Mesenchymal stem cell (in vitro differentiated cells and primary cell): ENCODE data around the gene PAGE4.

Source experiments
- DNase-seq: peaks from one replicate; pipeline ENCODE4 v3.0.0-alpha.2; 2013
- H2AFZ ChIP-seq: one replicate; pipeline ENCODE4 v1.6.1; 2013; ENCODE audit warnings: low read depth, mild to moderate bottlenecking, control low read depth, inconsistent platforms, low read length, moderate library complexity
- H2AK5ac ChIP-seq: 2 replicates; pipeline ENCODE4 v1.6.1; 2013; ENCODE audit warnings: low read length, moderate library complexity, mild to moderate bottlenecking, inconsistent platforms; ENCODE audit not compliant: severe bottlenecking
- H2BK120ac ChIP-seq: one replicate; pipeline ENCODE4 v1.6.1; 2013; ENCODE audit warnings: low read depth, mild to moderate bottlenecking, inconsistent platforms, low read length, moderate library complexity
- H2BK12ac ChIP-seq, 2 experiments: one replicate each; pipeline ENCODE4 v1.6.1; 2013; ENCODE audit warnings: inconsistent platforms in 2 of 2, low read length in 2 of 2, mild to moderate bottlenecking in 2 of 2, moderate library complexity in 2 of 2, control low read depth in 1 of 2
- H2BK15ac ChIP-seq: one replicate; pipeline ENCODE4 v1.6.1; 2013; ENCODE audit warnings: mild to moderate bottlenecking, low read depth, inconsistent platforms; ENCODE audit not compliant: poor library complexity, severe bottlenecking
- H2BK5ac ChIP-seq: 2 replicates; pipeline ENCODE4 v1.6.1; 2013; ENCODE audit warnings: low read depth, mild to moderate bottlenecking, low read length, control low read depth, inconsistent platforms; ENCODE audit not compliant: poor library complexity, severe bottlenecking
- H3K14ac ChIP-seq, 2 experiments: one replicate each; pipeline ENCODE4 v1.6.1; 2013; ENCODE audit warnings: inconsistent platforms in 2 of 2, low read length in 2 of 2, control low read depth in 1 of 2, mild to moderate bottlenecking in 1 of 2, moderate library complexity in 1 of 2
- H3K18ac ChIP-seq, 2 experiments: one replicate each; pipeline ENCODE4 v1.6.1; 2013; ENCODE audit warnings: inconsistent platforms in 2 of 2, low read length in 2 of 2, control low read depth in 1 of 2, low read depth in 1 of 2, mild to moderate bottlenecking in 1 of 2
- H3K23ac ChIP-seq, 2 experiments: one replicate each; pipeline ENCODE4 v1.6.1; 2013; ENCODE audit warnings: inconsistent platforms in 2 of 2, low read length in 2 of 2, mild to moderate bottlenecking in 2 of 2, moderate library complexity in 2 of 2, control low read depth in 1 of 2
- H3K27ac ChIP-seq: 2 replicates; pipeline ENCODE4 v1.5.1; 2013; ENCODE audit warnings: mild to moderate bottlenecking, moderate library complexity, low read length, control low read depth, inconsistent platforms; ENCODE audit not compliant: poor library complexity, severe bottlenecking
- H3K27me3 ChIP-seq, 2 experiments: 2 replicates each; pipeline versions ENCODE4 v1.6.1 to v1.7.0; 2013; ENCODE audit warnings: low read length in 2 of 2, mild to moderate bottlenecking in 2 of 2, moderate library complexity in 2 of 2, control low read depth in 1 of 2, inconsistent platforms in 1 of 2; ENCODE audit not compliant: control insufficient read depth in 1 of 2, insufficient read depth in 1 of 2
- H3K36me3 ChIP-seq, 2 experiments: 2 replicates each; pipeline versions ENCODE4 v1.6.1 to v1.7.0; 2013; ENCODE audit warnings: low read length in 2 of 2, control low read depth in 1 of 2, inconsistent platforms in 1 of 2, low read depth in 1 of 2, mild to moderate bottlenecking in 1 of 2; ENCODE audit not compliant: insufficient read depth in 2 of 2, control insufficient read depth in 1 of 2
- H3K4ac ChIP-seq, 2 experiments: one replicate each; pipeline ENCODE4 v1.6.1; 2013; ENCODE audit warnings: inconsistent platforms in 2 of 2, low read length in 2 of 2, mild to moderate bottlenecking in 2 of 2, moderate library complexity in 2 of 2, control low read depth in 1 of 2, low read depth in 1 of 2
- H3K4me1 ChIP-seq: 2 replicates; pipeline ENCODE4 v1.6.1; 2013; ENCODE audit warnings: low read depth, low read length, control low read depth; ENCODE audit not compliant: control insufficient read depth, insufficient read depth
- H3K4me2 ChIP-seq: 2 replicates; pipeline ENCODE4 v1.6.1; 2013; ENCODE audit warnings: low read length, mild to moderate bottlenecking, inconsistent platforms; ENCODE audit not compliant: poor library complexity, severe bottlenecking
- H3K4me3 ChIP-seq, 2 experiments: 2 replicates each; pipeline versions ENCODE4 v1.5.1 to v1.7.0; 2013; ENCODE audit warnings: low read length in 2 of 2, mild to moderate bottlenecking in 2 of 2, control low read depth in 1 of 2, low read depth in 1 of 2; ENCODE audit not compliant: insufficient read depth in 1 of 2
- H3K79me1 ChIP-seq: replicated peaks from 2 replicates; pipeline ENCODE4 v1.6.1; 2013; ENCODE audit warnings: mild to moderate bottlenecking, control low read depth, low read length, inconsistent platforms; ENCODE audit not compliant: poor library complexity, severe bottlenecking
- H3K9ac ChIP-seq: 2 replicates; pipeline ENCODE4 v1.7.0; 2013; ENCODE audit warnings: mild to moderate bottlenecking, low read length, moderate library complexity
- H3K9me3 ChIP-seq: 2 replicates; pipeline ENCODE4 v1.7.0; 2013; ENCODE audit warnings: mild to moderate bottlenecking, low read length; ENCODE audit not compliant: control insufficient read depth
- H4K8ac ChIP-seq: one replicate; pipeline ENCODE4 v1.6.1; 2013; ENCODE audit warnings: inconsistent platforms, mild to moderate bottlenecking, low read length, moderate library complexity
- H4K91ac ChIP-seq: one replicate; pipeline ENCODE4 v1.6.1; 2013; ENCODE audit warnings: mild to moderate bottlenecking, low read length, inconsistent platforms
- WGBS: methylation state at CpG from one replicate; pipeline ENCODE4 v1.1.7; 2013; ENCODE audit warnings: mixed read lengths; 5-methylcytosine and 5-hydroxymethylcytosine counted together

The PAGE4 gene

GRCh38 chrX:49879656-49880277 is 50.7 kb downstream of the PAGE4 start:
- peaks cover 15% of the 10 kb centered on the region for H3K4me1 ChIP-seq
- H2AK5ac ChIP-seq, result no peak overlapping the region
- H2BK5ac ChIP-seq, result peak overlapping the region; percentile 66
- peak overlapping the region; percentile 77 for H4K8ac ChIP-seq
- peak overlapping the region in 1 of 2 experiments; percentile 41 for H3K4ac ChIP-seq
- no peak overlapping the region for H3K23ac ChIP-seq
- H3K27me3 ChIP-seq, result peaks cover 0 to 4% of the 10 kb centered on the region in 2 experiments
- H3K4me3 ChIP-seq, result peak overlapping the region; percentile 70 to 77
- peak; percentile 4 for DNase-seq
- no peaks in the 10 kb centered on the region for H3K9me3 ChIP-seq
- H3K79me1 ChIP-seq, result peaks cover 13% of the 10 kb centered on the region
- H3K9ac ChIP-seq, result peak overlapping the region; percentile 79
- peak overlapping the region; percentile 63 for H3K4me2 ChIP-seq
- peak overlapping the region; percentile 61 for H2BK120ac ChIP-seq
- 8% methylated on average over 19 of the region's 55 CpGs for WGBS
- H4K91ac ChIP-seq, result no peak overlapping the region
- H2AFZ ChIP-seq, result peak overlapping the region; percentile 23
- no peak overlapping the region for H3K27ac ChIP-seq
- H2BK15ac ChIP-seq, result peak overlapping the region; percentile 69
- H3K14ac ChIP-seq, result no peak overlapping the region
- peak overlapping the region; percentile 73 to 79 for H3K18ac ChIP-seq
- no peak overlapping the region for H2BK12ac ChIP-seq
- H3K36me3 ChIP-seq, result peaks cover 6 to 8% of the 10 kb centered on the region in 2 experiments

DNA sequence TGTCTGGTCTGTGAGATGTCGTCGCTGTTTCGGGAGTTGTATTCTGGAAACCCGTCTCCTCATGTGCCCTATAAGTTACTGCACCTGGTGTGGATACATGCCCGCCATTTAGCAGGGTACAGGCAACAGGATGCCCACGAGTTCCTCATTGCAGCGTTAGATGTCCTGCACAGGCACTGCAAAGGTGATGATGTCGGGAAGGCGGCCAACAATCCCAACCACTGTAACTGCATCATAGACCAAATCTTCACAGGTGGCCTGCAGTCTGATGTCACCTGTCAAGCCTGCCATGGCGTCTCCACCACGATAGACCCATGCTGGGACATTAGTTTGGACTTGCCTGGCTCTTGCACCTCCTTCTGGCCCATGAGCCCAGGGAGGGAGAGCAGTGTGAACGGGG is 51.6 kb downstream of the PAGE4 start:
- no peak overlapping the region for H2AK5ac ChIP-seq
- no peak overlapping the region for H3K4me3 ChIP-seq
- no peak for DNase-seq

More for the DNA sequence above, 51.6 kb downstream of the PAGE4 start:
- Histone ChIP-seq H2BK5ac (no peak overlapping the region), H3K4me2 (no peak overlapping the region), H3K4me1 (peaks cover 15% of the 10 kb centered on the region), H3K4ac (no peak overlapping the region), H3K27me3 (peaks cover 0 to 5% of the 10 kb centered on the region in 2 experiments), H3K14ac (peak overlapping the region in 1 of 2 experiments; percentile 28), H3K23ac (no peak overlapping the region), H3K9ac (no peak overlapping the region), H3K79me1 (peaks cover 13% of the 10 kb centered on the region), H3K27ac (no peak overlapping the region), H2BK15ac (no peak overlapping the region), H2BK12ac (no peak overlapping the region), H2BK120ac (no peak overlapping the region), H3K36me3 (peaks cover 6 to 8% of the 10 kb centered on the region in 2 experiments), H3K9me3 (no peaks in the 10 kb centered on the region), H2AFZ (no peak overlapping the region), H3K18ac (no peak overlapping the region), H4K8ac (no peak overlapping the region), H4K91ac (no peak overlapping the region)
- 93% methylated on average over 11 of the region's 12 CpGs for WGBS
